WTC11 (cell line): ENCODE data around the gene SESTD1. TPM values are rescaled to one million over a fixed set of nuclear protein-coding genes. Genes with fewer than 3 reads are reported as not detected.

Experiments
- ATAC-seq: fragments of 200-7000 bp; cut with Tn5 transposase; 2 replicates; pipeline ENCODE4 v1.10.0; 2021; ENCODE audit warnings: mild to moderate bottlenecking, moderate library complexity
- CTCF ChIA-PET: fragments of 300-600 bp; sonication (Branson Sonifier 250); formaldehyde crosslinking; loops from one replicate; lab custom pipeline; 2021; ENCODE audit warnings: antibody characterized with exemption; lab: Charles Lee
- POLR2A ChIA-PET: fragments of 350-600 bp; sonication (Branson Sonifier 250); formaldehyde crosslinking; loops from one replicate; lab custom pipeline; 2021; ENCODE audit warnings: antibody characterized with exemption; lab: Charles Lee
- DNase-seq: peaks from one replicate; pipeline ENCODE4 v3.0.0; 2021; ENCODE audit warnings: low spot score
- H3K27ac Mint-ChIP-seq: 2 replicates; pipeline ENCODE4 v1.8.0; 2021; ENCODE audit warnings: mixed read lengths
- H3K27me3 Mint-ChIP-seq: 2 replicates; pipeline ENCODE4 v1.8.0; 2021; ENCODE audit warnings: low read depth, mild to moderate bottlenecking, moderate library complexity, mixed read lengths
- H3K36me3 Mint-ChIP-seq: 2 replicates; pipeline ENCODE4 v1.8.0; 2021; ENCODE audit warnings: mixed read lengths
- H3K4me1 Mint-ChIP-seq: 2 replicates; pipeline ENCODE4 v1.8.0; 2022; ENCODE audit warnings: mixed read lengths
- H3K4me3 Mint-ChIP-seq: 2 replicates; pipeline ENCODE4 v1.8.0; 2021; ENCODE audit warnings: mild to moderate bottlenecking, moderate library complexity, mixed read lengths
- H3K9me3 Mint-ChIP-seq: 2 replicates; pipeline ENCODE4 v1.8.0; 2021; ENCODE audit warnings: mixed read lengths
- ATF3 ChIP-seq: sonication (generic); formaldehyde crosslinking; conservative IDR thresholded peaks from 2 replicates; pipeline ENCODE4 v1.8.1; 2022; ENCODE audit warnings: mild to moderate bottlenecking, missing genetic modification reagents
- CBFB ChIP-seq: sonication (generic); formaldehyde crosslinking; IDR thresholded peaks from 2 replicates; pipeline ENCODE4 v1.8.1; 2022; ENCODE audit warnings: mild to moderate bottlenecking, low read depth, missing genetic modification reagents
- CDX4 ChIP-seq: fragments of 250-450 bp; sonication (Bioruptor Pico); IDR thresholded peaks from 2 replicates; pipeline ENCODE4 v1.9.0; 2021; ENCODE audit warnings: moderate library complexity, mild to moderate bottlenecking, inconsistent platforms, borderline replicate concordance
- ESRRA ChIP-seq: sonication (generic); formaldehyde crosslinking; IDR thresholded peaks from 2 replicates; pipeline ENCODE4 v1.8.1; 2022; ENCODE audit warnings: mild to moderate bottlenecking, missing genetic modification reagents, borderline replicate concordance
- HMGXB4 ChIP-seq: sonication (generic); formaldehyde crosslinking; IDR thresholded peaks from 2 replicates; pipeline ENCODE4 v1.8.1; 2023; ENCODE audit warnings: mild to moderate bottlenecking, moderate library complexity, missing genetic modification reagents
- NFE2L1 ChIP-seq: sonication (generic); formaldehyde crosslinking; IDR thresholded peaks from 2 replicates; pipeline ENCODE4 v1.8.1; 2023; ENCODE audit warnings: missing genetic modification reagents
- NR2C2 ChIP-seq: sonication (generic); formaldehyde crosslinking; IDR thresholded peaks from 2 replicates; pipeline ENCODE4 v1.8.0; 2022; ENCODE audit warnings: mild to moderate bottlenecking, missing genetic modification reagents
- PRRX2 ChIP-seq: fragments of 250-450 bp; sonication (Bioruptor Pico); IDR thresholded peaks from 2 replicates; pipeline ENCODE4 v1.8.0; 2021; ENCODE audit warnings: mild to moderate bottlenecking
- RORB ChIP-seq: fragments of 250-450 bp; sonication (Bioruptor Pico); IDR thresholded peaks from 2 replicates; pipeline ENCODE4 v1.9.0; 2021; ENCODE audit warnings: mild to moderate bottlenecking
- STAT6 ChIP-seq: sonication (generic); formaldehyde crosslinking; conservative IDR thresholded peaks from 2 replicates; pipeline ENCODE4 v1.8.1; 2023; ENCODE audit warnings: mild to moderate bottlenecking, low read depth, missing genetic modification reagents, moderate library complexity
- ZNF121 ChIP-seq: sonication (generic); formaldehyde crosslinking; IDR thresholded peaks from 2 replicates; pipeline ENCODE4 v1.8.0; 2023; ENCODE audit warnings: missing genetic modification reagents
- ZNF219 ChIP-seq: sonication (generic); formaldehyde crosslinking; IDR thresholded peaks from 2 replicates; pipeline ENCODE4 v1.8.0; 2023; ENCODE audit warnings: missing genetic modification reagents, mild to moderate bottlenecking, borderline replicate concordance
- ZNF671 ChIP-seq: fragments of 250-450 bp; sonication (Bioruptor Pico); IDR thresholded peaks from 2 replicates; pipeline ENCODE4 v1.8.0; 2021; ENCODE audit warnings: mild to moderate bottlenecking
- total RNA-seq: library from RNA; stranded (reverse); gene quantifications from 3 replicates; pipeline ENCODE4 v1.2.3, GENCODE V29; 2021
- TF ChIP-seq, protein P1 (sequence below): sonication (generic); formaldehyde crosslinking; IDR thresholded peaks from 2 replicates; pipeline ENCODE4 v1.8.1; 2022; ENCODE audit warnings: low read depth, mild to moderate bottlenecking, moderate library complexity, missing genetic modification reagents, borderline replicate concordance
- TF ChIP-seq, protein P2 (sequence below): fragments of 250-450 bp; sonication (Bioruptor Pico); IDR thresholded peaks from 2 replicates; pipeline ENCODE4 v1.9.0; 2021; ENCODE audit warnings: mild to moderate bottlenecking
- TF ChIP-seq, protein P3 (sequence below): sonication (generic); formaldehyde crosslinking; IDR thresholded peaks from 2 replicates; pipeline ENCODE4 v1.8.0; 2023; ENCODE audit warnings: mild to moderate bottlenecking, missing genetic modification reagents
- TF ChIP-seq, protein P4 (sequence below): sonication (generic); formaldehyde crosslinking; IDR thresholded peaks from 2 replicates; pipeline ENCODE4 v1.8.0; 2022; ENCODE audit warnings: mild to moderate bottlenecking, missing genetic modification reagents
- TF ChIP-seq, protein P5 (sequence below): fragments of 250-450 bp; sonication (Bioruptor Pico); IDR thresholded peaks from 2 replicates; pipeline ENCODE4 v2.1.2; 2022; ENCODE audit warnings: mild to moderate bottlenecking, moderate library complexity

Gene SESTD1
- total RNA-seq, 1 experiment from 2014 or later = 59.9 TPM

- TF ChIP-seq, protein P1, sequence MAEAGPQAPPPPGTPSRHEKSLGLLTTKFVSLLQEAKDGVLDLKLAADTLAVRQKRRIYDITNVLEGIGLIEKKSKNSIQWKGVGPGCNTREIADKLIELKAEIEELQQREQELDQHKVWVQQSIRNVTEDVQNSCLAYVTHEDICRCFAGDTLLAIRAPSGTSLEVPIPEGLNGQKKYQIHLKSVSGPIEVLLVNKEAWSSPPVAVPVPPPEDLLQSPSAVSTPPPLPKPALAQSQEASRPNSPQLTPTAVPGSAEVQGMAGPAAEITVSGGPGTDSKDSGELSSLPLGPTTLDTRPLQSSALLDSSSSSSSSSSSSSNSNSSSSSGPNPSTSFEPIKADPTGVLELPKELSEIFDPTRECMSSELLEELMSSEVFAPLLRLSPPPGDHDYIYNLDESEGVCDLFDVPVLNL (CRISPR knock-in tag) = no peak
- TF ChIP-seq, protein P2, sequence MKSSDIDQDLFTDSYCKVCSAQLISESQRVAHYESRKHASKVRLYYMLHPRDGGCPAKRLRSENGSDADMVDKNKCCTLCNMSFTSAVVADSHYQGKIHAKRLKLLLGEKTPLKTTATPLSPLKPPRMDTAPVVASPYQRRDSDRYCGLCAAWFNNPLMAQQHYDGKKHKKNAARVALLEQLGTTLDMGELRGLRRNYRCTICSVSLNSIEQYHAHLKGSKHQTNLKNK = no peak
- TF ChIP-seq, protein P3, sequence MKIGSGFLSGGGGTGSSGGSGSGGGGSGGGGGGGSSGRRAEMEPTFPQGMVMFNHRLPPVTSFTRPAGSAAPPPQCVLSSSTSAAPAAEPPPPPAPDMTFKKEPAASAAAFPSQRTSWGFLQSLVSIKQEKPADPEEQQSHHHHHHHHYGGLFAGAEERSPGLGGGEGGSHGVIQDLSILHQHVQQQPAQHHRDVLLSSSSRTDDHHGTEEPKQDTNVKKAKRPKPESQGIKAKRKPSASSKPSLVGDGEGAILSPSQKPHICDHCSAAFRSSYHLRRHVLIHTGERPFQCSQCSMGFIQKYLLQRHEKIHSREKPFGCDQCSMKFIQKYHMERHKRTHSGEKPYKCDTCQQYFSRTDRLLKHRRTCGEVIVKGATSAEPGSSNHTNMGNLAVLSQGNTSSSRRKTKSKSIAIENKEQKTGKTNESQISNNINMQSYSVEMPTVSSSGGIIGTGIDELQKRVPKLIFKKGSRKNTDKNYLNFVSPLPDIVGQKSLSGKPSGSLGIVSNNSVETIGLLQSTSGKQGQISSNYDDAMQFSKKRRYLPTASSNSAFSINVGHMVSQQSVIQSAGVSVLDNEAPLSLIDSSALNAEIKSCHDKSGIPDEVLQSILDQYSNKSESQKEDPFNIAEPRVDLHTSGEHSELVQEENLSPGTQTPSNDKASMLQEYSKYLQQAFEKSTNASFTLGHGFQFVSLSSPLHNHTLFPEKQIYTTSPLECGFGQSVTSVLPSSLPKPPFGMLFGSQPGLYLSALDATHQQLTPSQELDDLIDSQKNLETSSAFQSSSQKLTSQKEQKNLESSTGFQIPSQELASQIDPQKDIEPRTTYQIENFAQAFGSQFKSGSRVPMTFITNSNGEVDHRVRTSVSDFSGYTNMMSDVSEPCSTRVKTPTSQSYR (CRISPR knock-in tag) = no peak
- TF ChIP-seq STAT6 (CRISPR knock-in tag) (no peak), CBFB (CRISPR knock-in tag) (no peak)
Measured at GRCh38 chr2:179233626-179234430, 30.8 kb downstream of the SESTD1 start (continued).

DNA sequence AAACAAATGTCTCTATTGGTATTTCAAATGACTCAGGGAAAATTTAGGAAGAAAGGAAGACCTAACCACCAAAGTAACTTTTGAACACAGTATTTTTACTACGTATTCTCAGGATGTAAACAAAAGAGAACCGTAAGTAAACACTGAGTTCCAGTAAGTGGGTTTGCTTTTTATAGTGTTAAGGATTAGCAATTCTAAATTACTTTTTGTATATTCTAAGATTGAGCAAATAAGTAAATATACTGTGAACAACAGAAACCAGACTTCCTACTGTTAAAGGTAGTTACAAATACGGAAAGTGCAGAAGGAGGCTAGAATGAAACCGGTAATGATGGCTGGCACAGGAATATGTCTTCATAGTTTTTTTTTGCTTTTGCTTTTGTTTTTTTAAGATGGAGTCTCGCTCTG, 31.5 kb downstream of the SESTD1 start:
- H3K27me3 Mint-ChIP-seq = no peaks in the 10 kb centered on the region
- ATAC-seq (no peak), DNase-seq (no peak)
- H3K9me3 Mint-ChIP-seq = no peaks in the 10 kb centered on the region
- no peak overlapping the region for H3K27ac Mint-ChIP-seq
- POLR2A ChIA-PET = interaction anchor here (0.5 kb wide), 1 partner anchor 606 kb away, joined by 4 read pairs; no protein-coding TSS in a partner anchor
- no peaks in the 10 kb centered on the region for H3K36me3 Mint-ChIP-seq
- peaks cover 19% of the 10 kb centered on the region for H3K4me1 Mint-ChIP-seq
- no peak overlapping the region for H3K4me3 Mint-ChIP-seq
- CTCF ChIA-PET = no interaction called here
- no peak for TF ChIP-seq ZNF219 (CRISPR knock-in tag)
- TF ChIP-seq ATF3 = no peak
- TF ChIP-seq, protein P4, sequence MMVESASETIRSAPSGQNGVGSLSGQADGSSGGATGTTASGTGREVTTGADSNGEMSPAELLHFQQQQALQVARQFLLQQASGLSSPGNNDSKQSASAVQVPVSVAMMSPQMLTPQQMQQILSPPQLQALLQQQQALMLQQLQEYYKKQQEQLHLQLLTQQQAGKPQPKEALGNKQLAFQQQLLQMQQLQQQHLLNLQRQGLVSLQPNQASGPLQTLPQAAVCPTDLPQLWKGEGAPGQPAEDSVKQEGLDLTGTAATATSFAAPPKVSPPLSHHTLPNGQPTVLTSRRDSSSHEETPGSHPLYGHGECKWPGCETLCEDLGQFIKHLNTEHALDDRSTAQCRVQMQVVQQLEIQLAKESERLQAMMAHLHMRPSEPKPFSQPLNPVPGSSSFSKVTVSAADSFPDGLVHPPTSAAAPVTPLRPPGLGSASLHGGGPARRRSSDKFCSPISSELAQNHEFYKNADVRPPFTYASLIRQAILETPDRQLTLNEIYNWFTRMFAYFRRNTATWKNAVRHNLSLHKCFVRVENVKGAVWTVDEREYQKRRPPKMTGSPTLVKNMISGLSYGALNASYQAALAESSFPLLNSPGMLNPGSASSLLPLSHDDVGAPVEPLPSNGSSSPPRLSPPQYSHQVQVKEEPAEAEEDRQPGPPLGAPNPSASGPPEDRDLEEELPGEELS = no peak
- no peak for TF ChIP-seq CDX4 (CRISPR knock-in tag)
- TF ChIP-seq, protein P5, sequence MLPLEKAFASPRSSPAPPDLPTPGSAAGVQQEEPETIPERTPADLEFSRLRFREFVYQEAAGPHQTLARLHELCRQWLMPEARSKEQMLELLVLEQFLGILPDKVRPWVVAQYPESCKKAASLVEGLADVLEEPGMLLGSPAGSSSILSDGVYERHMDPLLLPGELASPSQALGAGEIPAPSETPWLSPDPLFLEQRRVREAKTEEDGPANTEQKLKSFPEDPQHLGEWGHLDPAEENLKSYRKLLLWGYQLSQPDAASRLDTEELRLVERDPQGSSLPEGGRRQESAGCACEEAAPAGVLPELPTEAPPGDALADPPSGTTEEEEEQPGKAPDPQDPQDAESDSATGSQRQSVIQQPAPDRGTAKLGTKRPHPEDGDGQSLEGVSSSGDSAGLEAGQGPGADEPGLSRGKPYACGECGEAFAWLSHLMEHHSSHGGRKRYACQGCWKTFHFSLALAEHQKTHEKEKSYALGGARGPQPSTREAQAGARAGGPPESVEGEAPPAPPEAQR (CRISPR knock-in tag) = no peak
- TF ChIP-seq RORB = no peak
- TF ChIP-seq NR2C2 (CRISPR knock-in tag) = no peak
- no peak for TF ChIP-seq ESRRA (CRISPR knock-in tag)
- no peak for TF ChIP-seq PRRX2 (CRISPR knock-in tag)
- TF ChIP-seq HMGXB4 (CRISPR knock-in tag) = no peak
- TF ChIP-seq, protein P3 (CRISPR knock-in tag) = no peak
- TF ChIP-seq ZNF121 (CRISPR knock-in tag) = no peak
- no peak for TF ChIP-seq ZNF671 (CRISPR knock-in tag)
- TF ChIP-seq NFE2L1 (CRISPR knock-in tag) = no peak
